NB4 (cell line): ENCODE data around the gene TIAM2.

Source experiments
- CTCF ChIP-seq: IDR thresholded peaks from one replicate; pipeline ENCODE4 v1.5.1; 2012; ENCODE audit warnings: low read depth, low read length
- MAX ChIP-seq: IDR thresholded peaks from 2 replicates; pipeline ENCODE4 v1.6.1; 2011; ENCODE audit warnings: low read depth, low read length
- POLR2A ChIP-seq: IDR thresholded peaks from 2 replicates; pipeline ENCODE4 v1.6.1; 2011; ENCODE audit warnings: mild to moderate bottlenecking; ENCODE audit not compliant: insufficient read length; ENCODE audit errors: extremely low read depth

- TF ChIP-seq MAX (no peak), POLR2A (no peak), CTCF (no peak)
Observed at GRCh38 chr6:155245831-155246230, 250.7 kb downstream of the TIAM2 start.
